NCI-H2107 treated with DMSO at 0.1 percent for 48 hours (cell line): ENCODE measurements around the gene TMEM255B.
"Not testable (repeated sequence)": the region's sequence is repeated elsewhere in the genome, so short reads cannot be mapped to it uniquely, and the experiment has no call there.

Experiments
- DNase-seq: peaks from one replicate; lab custom pipeline; 2025; ENCODE audit not compliant: unreplicated experiment; lab: John Stamatoyannopoulos, UW

The TMEM255B gene

DNA sequence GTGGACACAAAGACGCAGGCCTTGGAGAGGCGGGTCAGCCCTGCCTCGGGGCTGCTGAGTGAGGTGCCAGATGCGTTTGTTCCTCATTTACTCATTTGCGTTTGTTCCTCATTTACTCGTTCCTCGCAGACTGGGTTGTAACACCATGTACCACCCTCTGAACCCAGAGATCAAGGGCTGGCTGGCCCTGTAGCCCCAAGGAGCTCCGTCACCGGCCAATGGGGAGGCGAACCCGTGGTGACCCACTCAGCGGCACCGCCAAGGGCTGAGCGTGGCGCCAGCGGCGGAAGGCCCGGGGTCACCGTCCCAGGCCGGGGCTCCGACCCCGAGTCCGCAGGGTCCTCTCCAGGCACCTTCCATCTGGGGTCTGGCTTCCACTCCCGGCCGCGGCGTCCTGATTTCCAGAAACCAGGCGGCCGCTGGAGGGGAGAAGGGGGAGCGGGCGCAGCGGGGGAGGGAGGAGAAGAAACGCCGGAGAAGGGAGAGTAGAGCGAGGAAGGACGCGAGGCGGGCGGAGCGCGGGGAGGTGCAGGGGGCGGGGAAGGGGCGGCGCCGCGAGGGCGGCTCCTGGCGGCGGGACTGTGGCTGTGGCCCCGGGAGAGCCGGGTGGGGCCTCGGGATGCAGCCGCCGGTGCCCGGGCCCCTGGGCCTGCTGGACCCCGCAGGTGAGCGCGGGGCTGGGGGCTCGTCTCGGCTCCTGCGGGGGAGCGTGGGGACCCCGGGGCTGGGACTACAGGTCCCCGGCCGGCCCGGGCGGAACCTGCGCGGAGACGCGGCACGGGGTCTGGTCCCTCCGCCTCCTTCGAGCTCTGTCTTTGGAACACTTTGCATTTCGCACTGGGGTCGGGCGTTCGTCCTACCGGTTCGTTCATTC lies at the start of gene TMEM255B:
Gene TMEM255B (plus strand): TSS at position 576 of the 874 bp plus-strand sequence. CDS start 44 bp downstream, at position 620.
- peak; percentile 9 for DNase-seq

- no peak for DNase-seq
These were observed 36.1 kb upstream of the TMEM255B start for GRCh38 chr13:113722921-113723320.

- no peak for DNase-seq
These were observed 35.5 kb upstream of the TMEM255B start for GRCh38 chr13:113723410-113724015.

- DNase-seq = no peak
These were observed 34.8 kb upstream of the TMEM255B start for GRCh38 chr13:113724016-113724758.

- DNase-seq = peak; percentile 26
These were observed 34.2 kb upstream of the TMEM255B start for GRCh38 chr13:113724780-113725315.

- DNase-seq = not testable (repeated sequence)
These were observed 33.5 kb upstream of the TMEM255B start for GRCh38 chr13:113725329-113726105.

DNA sequence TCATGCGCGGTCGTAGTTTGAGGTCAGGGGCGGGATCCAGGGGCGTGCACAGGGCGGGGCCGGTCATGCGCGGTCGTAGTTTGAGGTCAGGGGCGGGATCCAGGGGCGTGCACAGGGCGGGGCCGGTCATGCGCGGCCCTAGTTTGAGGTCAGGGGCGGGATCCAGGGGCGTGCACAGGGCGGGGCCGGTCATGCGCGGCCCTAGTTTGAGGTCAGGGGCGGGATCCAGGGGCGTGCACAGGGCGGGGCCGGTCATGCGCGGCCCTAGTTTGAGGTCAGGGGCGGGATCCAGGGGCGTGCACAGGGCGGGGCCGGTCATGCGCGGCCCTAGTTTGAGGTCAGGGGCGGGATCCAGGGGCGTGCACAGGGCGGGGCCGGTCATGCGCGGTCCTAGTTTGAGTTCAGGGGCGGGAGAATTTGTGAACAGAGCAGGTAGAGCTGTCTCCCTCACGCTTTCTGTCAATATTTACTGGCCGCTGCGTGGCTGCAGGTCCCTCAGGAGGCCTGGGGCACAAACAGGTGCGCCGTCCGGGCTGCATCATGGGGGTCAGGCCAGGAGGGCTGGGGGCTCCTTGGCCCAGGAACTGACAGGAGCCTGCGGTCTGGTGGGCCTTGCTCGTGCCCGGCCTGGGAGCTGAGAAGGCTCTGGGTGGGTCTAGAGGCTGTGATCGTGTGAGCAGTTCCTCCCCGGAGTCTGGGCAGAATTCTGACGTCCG lies 32.8 kb upstream of the TMEM255B start:
- not testable (repeated sequence) for DNase-seq

DNA sequence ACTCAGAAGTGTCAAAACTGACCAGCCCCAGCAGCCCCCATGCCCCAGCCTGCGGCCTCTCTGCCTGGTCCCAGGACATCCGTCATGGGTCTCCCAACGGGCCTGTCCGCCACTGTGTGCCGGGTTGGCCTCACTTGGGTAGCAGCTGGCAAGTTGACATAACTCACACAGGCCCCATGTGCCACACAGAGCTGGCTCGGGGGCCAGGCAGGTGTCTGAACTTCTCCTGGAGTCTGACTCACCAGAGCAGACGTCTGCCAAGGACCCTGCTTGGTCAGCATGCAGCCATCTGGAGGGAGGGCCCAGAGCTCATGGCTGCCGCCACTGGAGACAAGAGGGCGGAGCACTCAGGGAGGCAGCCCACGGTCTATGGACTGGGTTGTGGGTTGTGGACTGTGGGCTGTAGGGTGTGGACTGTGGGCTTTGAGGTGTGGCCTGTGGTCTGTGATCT lies 32.0 kb upstream of the TMEM255B start:
- no peak for DNase-seq

DNA sequence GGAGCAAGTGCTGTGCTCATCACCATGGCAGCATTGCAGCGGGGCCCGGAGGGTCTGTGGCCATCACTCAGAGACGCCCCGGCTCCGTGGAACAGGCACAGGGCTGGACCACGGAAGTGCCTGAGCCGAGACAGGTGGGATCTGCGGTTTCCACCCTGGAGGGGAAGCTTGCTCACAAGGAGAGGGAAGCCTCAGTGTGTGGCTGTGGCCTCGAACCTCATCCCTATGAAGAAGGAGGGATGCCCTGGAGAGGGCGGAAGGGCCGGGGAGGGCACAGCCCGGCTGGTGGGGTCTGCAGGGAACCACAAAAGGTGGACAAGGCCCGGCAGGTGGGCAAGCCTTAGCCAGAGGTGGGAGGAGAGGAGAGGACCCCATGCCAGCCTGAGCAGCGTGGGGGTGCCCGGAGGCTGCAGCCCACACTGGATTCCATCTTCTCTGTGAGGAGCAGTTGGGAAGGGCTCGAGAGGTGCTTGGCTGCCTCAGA lies 30.4 kb upstream of the TMEM255B start:
- no peak for DNase-seq

DNA sequence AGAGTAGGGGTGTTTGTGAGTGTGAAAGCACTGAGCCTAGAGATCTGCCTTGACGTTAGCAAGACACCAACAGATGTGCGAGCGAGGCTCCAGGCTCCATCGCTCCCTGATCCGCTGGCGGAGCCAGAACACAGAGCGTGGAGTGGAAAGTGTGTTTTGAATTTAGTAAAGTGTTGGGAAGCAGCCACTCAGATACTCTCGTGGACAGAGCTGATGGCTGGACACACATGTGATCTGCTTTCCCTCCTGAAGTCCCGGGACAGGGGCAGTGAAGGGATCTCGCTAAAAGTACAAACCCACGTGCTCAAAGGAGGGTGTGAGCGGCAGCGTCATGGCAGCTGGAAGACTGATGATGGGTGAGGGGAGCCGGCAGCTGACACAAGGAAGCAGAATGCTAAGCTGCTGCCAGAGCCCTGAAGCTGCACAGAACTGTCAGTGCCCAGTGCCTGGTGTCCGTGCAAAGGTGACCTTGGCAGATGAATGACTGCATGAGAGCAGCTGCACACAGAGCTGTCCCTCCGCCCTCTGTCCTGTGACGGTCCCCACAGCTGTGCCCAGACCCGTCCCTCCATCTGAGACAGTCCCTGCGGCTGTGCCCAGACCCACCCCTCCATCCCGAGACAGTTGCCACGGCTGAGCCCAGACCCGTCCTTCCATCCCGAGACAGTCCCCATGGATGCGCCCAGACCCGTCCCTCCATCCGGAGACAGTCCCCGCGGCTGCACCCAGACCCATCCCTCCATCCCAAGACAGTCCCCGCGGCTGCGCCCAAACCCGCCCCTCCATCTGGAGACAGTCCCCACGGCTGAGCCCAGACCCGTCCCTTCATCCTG lies 29.6 kb upstream of the TMEM255B start:
- no peak for DNase-seq

DNA sequence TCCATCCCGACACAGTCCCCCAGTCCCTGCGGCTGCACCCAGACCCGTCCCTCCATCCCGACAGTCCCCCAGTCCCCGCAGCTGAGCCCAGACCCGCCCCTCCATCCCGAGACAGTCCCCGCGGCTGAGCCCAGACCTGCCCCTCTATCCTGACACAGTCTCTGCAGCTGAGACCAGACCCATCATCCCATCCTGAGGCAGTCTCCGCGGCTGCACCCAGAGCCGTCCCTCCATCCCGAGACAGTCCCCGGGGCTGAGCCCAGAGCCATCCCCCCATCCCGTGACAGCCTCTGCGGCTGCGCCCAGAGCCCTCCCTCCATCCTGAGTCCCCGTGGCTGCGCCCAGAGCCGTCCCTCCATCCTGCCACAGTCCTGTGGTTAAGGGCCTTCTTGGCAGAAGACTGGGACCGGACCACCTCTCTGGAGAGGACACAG lies 28.8 kb upstream of the TMEM255B start:
- DNase-seq = no peak

DNA sequence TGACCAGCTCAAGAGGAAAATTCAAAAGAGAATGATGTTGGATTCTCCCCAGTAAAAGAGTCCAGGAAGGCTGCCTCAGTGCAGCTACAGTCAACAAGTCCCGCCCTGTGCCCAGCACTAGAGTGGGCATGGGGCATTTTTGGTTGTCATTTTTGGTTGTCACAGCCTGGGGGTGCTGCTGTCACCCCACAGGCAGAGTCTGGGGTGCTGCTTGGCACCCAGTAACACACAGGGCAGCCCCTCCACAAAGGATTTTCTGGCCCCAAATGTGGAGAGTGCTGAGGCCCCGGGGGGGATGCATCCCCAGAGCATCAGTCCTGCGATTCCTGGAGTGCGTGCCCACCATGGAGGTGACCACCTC lies 28.2 kb upstream of the TMEM255B start:
- no peak for DNase-seq

GRCh38 chr13:113731192-113732175 lies 27.5 kb upstream of the TMEM255B start:
- no peak for DNase-seq

DNA sequence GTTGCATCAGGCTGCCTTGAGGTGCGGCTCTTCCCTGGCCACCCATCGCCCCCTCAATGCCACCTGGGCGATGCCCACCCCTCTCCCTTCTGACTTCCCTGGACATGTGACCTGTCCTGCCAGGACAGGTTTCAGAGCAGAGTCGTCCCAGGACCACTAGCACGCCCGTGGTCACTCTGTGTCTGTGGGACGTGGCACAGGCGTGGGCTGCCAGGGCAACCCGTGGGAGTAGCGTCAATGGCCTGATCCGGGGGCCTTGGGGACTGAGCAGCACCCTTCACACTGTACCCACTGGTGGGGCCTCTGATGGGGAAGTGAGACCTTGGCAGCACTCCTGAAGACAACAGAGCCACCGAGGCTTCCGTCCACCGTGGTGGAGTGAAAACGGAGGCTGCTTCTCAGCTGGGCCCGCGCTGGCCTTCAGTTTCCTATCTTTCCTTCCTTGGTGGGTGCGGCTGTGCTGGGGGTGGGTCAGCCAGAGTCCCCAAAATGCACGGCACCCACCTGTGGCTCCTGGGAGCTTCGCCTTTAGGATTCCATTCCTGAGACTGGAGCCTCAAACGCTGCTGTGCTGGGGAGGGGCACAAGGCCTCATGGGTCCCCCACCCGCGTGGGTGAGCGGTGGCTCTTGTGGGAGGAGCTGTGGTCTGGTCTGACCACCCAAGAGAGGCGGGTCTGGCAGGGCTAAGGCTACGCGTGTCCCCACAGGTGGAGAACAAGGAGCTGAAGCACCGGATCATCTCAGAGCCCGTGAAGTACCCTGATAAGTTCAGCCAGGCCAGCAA lies 26.7 kb upstream of the TMEM255B start:
- no peak for DNase-seq

DNA sequence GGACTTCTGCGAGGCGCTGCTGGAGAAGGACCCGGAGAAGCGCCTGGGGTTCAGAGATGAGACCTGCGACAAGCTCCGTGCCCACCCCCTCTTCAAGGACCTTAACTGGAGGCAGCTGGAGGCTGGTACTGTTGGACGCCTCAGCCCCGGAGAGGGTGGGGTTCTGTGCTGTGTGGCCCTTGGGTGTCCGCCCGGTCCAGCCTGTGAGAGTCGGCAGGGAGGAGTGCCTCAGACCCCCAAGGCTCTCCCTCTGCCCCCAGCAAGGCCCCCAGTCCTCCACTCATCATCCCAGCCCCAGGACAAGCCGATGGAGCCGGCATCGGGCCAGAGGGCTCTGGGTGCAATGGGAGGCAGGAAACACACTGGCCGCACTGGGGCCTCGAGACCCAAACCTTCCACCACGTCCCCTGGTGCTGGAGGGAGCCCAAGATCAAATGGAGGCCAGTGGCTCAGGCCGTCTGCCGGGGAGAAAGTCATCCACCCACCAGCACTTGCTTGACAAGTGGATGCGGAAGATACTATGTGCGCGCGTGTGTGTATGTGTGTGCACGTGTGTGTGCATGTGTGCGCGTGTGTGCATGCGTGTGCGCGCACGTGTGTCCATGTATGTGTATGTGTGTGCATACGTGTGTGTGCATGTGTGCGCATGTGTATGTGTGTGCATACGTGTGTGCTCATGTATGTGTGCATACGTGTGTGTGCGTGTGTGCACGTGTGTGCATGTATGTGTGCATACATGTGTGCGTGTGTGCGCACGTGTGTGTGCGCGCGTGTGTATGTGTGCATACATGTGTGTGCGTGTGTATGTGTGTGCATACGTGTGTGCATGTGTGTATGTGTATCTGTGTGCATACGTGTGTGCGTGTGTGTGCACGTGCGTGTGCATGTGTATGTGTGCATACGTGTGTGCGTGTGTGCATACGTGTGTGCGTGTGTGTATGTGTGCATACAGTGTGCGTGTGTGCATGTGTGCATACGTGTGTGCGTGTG lies 25.8 kb upstream of the TMEM255B start:
- no peak for DNase-seq
